ENCODE measurements around the gene PDE11A. TPM values are rescaled to one million over a fixed set of nuclear protein-coding genes. Genes with fewer than 3 reads are reported as not detected.

PDE11A gene
- total RNA-seq, 6 experiments from 2014 or later, result 1.2 to 9.4 (median 6.3) TPM

DNA sequence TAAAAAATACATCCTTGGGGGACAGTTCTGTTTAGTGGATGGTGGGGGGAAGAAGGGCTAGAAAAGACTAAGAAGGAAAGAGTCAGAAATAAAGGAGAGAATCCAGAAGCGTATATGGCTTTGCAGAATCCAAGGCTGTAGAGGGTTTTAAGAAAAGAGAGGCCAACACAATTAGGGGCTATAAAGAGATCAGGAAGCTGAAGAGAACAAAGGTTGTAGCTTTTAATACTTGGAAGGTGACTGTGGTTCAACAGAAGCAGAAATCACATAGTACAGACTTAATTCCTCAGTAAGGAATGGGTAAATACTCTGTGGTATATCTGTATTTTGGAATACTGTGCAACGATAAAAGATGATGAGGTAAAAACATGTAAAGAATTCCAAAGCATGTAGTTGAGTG lies 393.6 kb downstream of the PDE11A start:
- ATAC-seq, result no peak
- TF ChIP-seq, protein P1, sequence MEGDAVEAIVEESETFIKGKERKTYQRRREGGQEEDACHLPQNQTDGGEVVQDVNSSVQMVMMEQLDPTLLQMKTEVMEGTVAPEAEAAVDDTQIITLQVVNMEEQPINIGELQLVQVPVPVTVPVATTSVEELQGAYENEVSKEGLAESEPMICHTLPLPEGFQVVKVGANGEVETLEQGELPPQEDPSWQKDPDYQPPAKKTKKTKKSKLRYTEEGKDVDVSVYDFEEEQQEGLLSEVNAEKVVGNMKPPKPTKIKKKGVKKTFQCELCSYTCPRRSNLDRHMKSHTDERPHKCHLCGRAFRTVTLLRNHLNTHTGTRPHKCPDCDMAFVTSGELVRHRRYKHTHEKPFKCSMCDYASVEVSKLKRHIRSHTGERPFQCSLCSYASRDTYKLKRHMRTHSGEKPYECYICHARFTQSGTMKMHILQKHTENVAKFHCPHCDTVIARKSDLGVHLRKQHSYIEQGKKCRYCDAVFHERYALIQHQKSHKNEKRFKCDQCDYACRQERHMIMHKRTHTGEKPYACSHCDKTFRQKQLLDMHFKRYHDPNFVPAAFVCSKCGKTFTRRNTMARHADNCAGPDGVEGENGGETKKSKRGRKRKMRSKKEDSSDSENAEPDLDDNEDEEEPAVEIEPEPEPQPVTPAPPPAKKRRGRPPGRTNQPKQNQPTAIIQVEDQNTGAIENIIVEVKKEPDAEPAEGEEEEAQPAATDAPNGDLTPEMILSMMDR (IDR thresholded peaks at IDR 0.05), result no peak
- TF ChIP-seq POLR2A (IDR thresholded peaks at IDR 0.05), result no peak
- H3K27me3 ChIP-seq, result no peaks in the 10 kb centered on the region
- no peak overlapping the region for H3K27ac ChIP-seq
- H3K4me3 ChIP-seq, result no peak overlapping the region
- intact Hi-C loops (cut with DNase I), result no loop called here
- 88% methylated on average over 2 of the region's 2 CpGs for WGBS (ENCODE audit: insufficient coverage, low coverage, low lambda C conversion rate, missing lambda C conversion rate)
- no peak for DNase-seq
- H3K9me3 ChIP-seq, result no peaks in the 10 kb centered on the region
- no peaks in the 10 kb centered on the region for H3K4me1 ChIP-seq
- no peaks in the 10 kb centered on the region for H3K36me3 ChIP-seq

DNA sequence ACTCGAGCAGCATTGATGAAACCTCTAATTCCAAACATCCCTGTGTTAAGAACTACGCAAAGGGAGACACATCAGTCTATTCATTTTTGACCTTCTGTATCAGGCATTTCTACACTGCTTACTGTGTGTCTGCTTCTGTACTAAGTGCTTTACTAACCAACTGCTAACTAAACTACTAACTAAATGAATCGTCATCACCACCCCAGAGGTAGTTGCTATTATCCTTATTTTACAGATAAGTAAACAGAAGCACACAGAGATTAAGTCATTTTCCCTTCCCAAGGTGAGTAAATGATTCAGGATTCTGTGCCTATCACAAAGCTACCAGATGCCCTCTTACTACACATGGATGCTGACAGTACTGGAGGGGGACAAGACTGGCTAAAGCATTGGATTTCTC lies 395.9 kb downstream of the PDE11A start:
- Histone ChIP-seq H3K27ac (no peak overlapping the region), H3K4me1 (no peaks in the 10 kb centered on the region), H3K36me3 (no peaks in the 10 kb centered on the region), H3K9me3 (no peaks in the 10 kb centered on the region), H3K27me3 (no peaks in the 10 kb centered on the region), H3K4me3 (no peak overlapping the region)
- ATAC-seq, result no peak
- intact Hi-C loops (cut with DNase I), result no loop called here
- DNase-seq, result no peak
- 94% methylated on average over 3 of the region's 3 CpGs for WGBS (ENCODE audit: insufficient coverage, low coverage, low lambda C conversion rate, missing lambda C conversion rate)
- TF ChIP-seq, protein P1 (IDR thresholded peaks at IDR 0.05), result no peak
- no peak for TF ChIP-seq POLR2A (IDR thresholded peaks at IDR 0.05)

DNA sequence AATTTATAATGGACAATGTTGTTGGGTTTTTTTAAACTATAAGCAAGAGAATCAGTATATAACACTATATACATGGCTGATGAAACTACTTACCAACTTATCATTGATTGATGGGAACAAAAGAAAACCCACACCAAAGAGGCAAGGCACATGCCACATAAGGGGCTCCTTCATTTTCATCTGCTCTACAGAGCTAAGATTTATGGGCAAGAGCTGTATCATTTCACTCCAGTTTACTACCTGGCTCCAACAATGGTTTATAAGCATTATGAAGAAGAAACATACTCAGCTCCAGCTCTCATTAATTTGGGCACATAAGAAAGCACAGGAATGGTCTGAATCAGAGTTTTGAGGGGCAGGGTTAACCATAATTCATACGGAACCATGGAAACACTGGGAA lies 396.8 kb downstream of the PDE11A start:
- no peak for ATAC-seq
- TF ChIP-seq, protein P1 (IDR thresholded peaks at IDR 0.05), result no peak
- no peak for TF ChIP-seq POLR2A (IDR thresholded peaks at IDR 0.05)
- Histone ChIP-seq H3K36me3 (no peaks in the 10 kb centered on the region), H3K4me3 (no peak overlapping the region), H3K9me3 (no peaks in the 10 kb centered on the region), H3K27me3 (no peaks in the 10 kb centered on the region), H3K4me1 (no peaks in the 10 kb centered on the region), H3K27ac (no peak overlapping the region)
- intact Hi-C loops (cut with DNase I), result no loop called here
- 80% methylated on average over 1 of the region's 1 CpG for WGBS (ENCODE audit: insufficient coverage, low coverage, low lambda C conversion rate, missing lambda C conversion rate)
- no peak for DNase-seq

DNA sequence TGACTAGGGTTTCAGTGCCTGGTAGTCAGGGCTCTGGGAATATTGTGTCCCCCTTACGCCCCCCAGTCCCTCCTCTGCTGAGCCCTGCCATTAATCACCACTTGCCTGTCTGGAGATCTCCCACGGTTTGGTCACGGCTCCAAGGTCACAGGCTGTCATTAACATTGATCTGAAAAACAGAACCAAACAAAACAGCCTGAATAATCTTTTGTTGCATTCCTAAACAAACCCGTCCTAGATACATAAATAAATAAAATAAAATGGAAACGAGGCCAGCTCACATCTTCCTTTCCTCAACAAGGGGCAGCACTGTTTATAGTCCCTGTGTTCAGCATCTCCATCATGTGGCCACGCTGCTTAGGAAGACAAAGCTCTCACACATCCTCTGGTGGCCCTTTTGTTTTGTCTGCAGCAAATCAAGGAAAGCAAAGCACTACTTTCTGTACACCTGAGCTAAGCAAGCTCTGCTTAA lies 397.2 kb downstream of the PDE11A start:
- Histone ChIP-seq H3K27me3 (no peaks in the 10 kb centered on the region), H3K36me3 (no peaks in the 10 kb centered on the region), H3K4me1 (no peaks in the 10 kb centered on the region), H3K9me3 (no peaks in the 10 kb centered on the region), H3K4me3 (no peak overlapping the region), H3K27ac (no peak overlapping the region)
- 27% methylated on average over 6 of the region's 6 CpGs for WGBS (ENCODE audit: insufficient coverage, low coverage, low lambda C conversion rate, missing lambda C conversion rate)
- DNase-seq (no peak), ATAC-seq (no peak)
- intact Hi-C loops (cut with DNase I), result no loop called here
- no peak for TF ChIP-seq POLR2A (IDR thresholded peaks at IDR 0.05)
- TF ChIP-seq, protein P1 (IDR thresholded peaks at IDR 0.05), result no peak
